CD4-positive, CD25-positive, alpha-beta regulatory T cell (primary cell): ENCODE results near the gene C2orf69. TPM values are rescaled to one million over a fixed set of nuclear protein-coding genes. Genes with fewer than 3 reads are reported as not detected.
A peak's percentile ranks its signal among the peaks of the same experiment; 100 is the strongest.
"Not testable (repeated sequence)": the region's sequence is repeated elsewhere in the genome, so short reads cannot be mapped to it uniquely, and the experiment has no call there.

ENCODE experiments used
- ATAC-seq, 2 donors: fragments of 150-1000 bp; cut with Tn5 transposase; one replicate each; pipeline ENCODE4 v1.10.0; 2021; ENCODE audit warnings: low read depth in 2 of 2, moderate number of reproducible peaks in 2 of 2, moderate library complexity in 1 of 2
- DNase-seq, 3 donors: peaks; one replicate each; pipeline versions ENCODE4 v3.0.0 to v3.0.0-alpha.2; 2012 to 2022; ENCODE audit warnings: mixed read lengths in 1 of 3
- H3K27ac ChIP-seq: one replicate; pipeline ENCODE4 v1.7.0; 2013; ENCODE audit warnings: mild to moderate bottlenecking, low read length; ENCODE audit not compliant: insufficient read depth, poor library complexity, severe bottlenecking
- H3K27me3 ChIP-seq: one replicate; pipeline ENCODE4 v1.7.0; 2013; ENCODE audit warnings: low read length; ENCODE audit not compliant: control insufficient read depth, insufficient read depth
- H3K36me3 ChIP-seq: one replicate; pipeline ENCODE4 v1.7.0; 2013; ENCODE audit warnings: mild to moderate bottlenecking, low read length, moderate library complexity; ENCODE audit not compliant: control insufficient read depth, insufficient read depth
- H3K4me1 ChIP-seq: 2 replicates; pipeline ENCODE4 v1.7.0; 2013; ENCODE audit warnings: mild to moderate bottlenecking, low read length; ENCODE audit not compliant: insufficient read depth, control insufficient read depth, poor library complexity, severe bottlenecking
- H3K4me3 ChIP-seq: one replicate; pipeline ENCODE4 v1.7.0; 2013; ENCODE audit warnings: low read depth, mild to moderate bottlenecking, low read length, moderate library complexity
- H3K9me3 ChIP-seq, 2 experiments: 1 replicate in 1 of 2; 2 replicates in 1 of 2; pipeline ENCODE4 v1.7.0; 2013; ENCODE audit warnings: low read length in 2 of 2, mild to moderate bottlenecking in 1 of 2, moderate library complexity in 1 of 2; ENCODE audit not compliant: control insufficient read depth in 2 of 2
- H3K27ac Mint-ChIP-seq, 3 donors: one replicate each; pipeline ENCODE4 v1.8.0; 2020 to 2022; ENCODE audit warnings: mild to moderate bottlenecking in 3 of 3, mixed read lengths in 3 of 3, moderate library complexity in 2 of 3
- H3K27me3 Mint-ChIP-seq: one replicate; pipeline ENCODE4 v1.8.0; 2022; ENCODE audit warnings: mild to moderate bottlenecking, mixed read lengths
- H3K36me3 Mint-ChIP-seq: one replicate; pipeline ENCODE4 v1.8.0; 2020; ENCODE audit warnings: mixed read lengths
- H3K4me1 Mint-ChIP-seq, 4 donors: one replicate each; pipeline ENCODE4 v1.8.0; 2020 to 2022; ENCODE audit warnings: mixed read lengths in 4 of 4, mild to moderate bottlenecking in 1 of 4
- H3K4me3 Mint-ChIP-seq, 4 donors: one replicate each; pipeline ENCODE4 v1.8.0; 2020 to 2022; ENCODE audit warnings: mild to moderate bottlenecking in 4 of 4, mixed read lengths in 4 of 4, moderate library complexity in 3 of 4
- H3K9me3 Mint-ChIP-seq, 7 donors: one replicate each; pipeline ENCODE4 v1.8.0; 2020 to 2022; ENCODE audit warnings: mixed read lengths in 7 of 7, mild to moderate bottlenecking in 3 of 7, moderate library complexity in 2 of 7
- polyA plus RNA-seq, 4 donors: library from polyadenylated mRNA; unstranded; fragments of 300-500 nt; fragmentation: Illumina TruSeq; gene quantifications; one replicate each; pipeline ENCODE4 v1.2.3, GENCODE V29; 2021
- total RNA-seq: library from RNA; stranded (reverse); gene quantifications from one replicate; pipeline ENCODE4 v1.2.3, GENCODE V29; 2022

Gene C2orf69
- total and polyA plus RNA-seq, 5 donors from 2014 or later = 12.4 to 17.2 (median 15.5) TPM

DNA sequence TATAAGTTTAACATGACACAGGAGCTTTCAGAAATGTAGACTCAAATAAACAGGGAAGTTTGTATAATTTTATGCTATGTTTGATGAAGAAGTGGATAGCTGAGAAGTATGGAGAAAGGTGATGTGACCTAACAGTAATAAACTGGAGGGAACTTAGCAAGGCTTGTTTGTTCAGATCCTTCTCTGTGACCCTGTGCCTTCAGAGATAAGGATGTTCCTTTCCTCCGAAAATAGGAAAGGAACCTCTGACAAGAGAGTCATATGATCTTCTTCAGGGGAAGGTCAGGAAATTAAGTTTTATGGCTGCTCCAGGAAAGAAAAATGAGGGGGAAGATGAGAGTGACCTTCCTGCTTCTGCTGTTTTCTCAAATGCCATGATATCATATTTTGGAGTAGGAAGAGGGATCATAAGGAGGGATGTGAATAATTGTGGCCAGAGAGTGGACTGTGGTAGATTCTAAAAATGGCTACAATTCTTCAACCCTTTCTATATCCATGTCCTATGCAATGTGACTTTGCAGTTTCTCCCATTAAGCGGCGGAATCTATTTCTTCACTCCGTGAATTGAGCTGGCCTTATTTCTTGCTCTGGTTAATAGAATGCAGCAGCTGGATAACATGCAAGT is 8.5 kb upstream of the C2orf69 start:
- H3K9me3 Mint-ChIP-seq = peaks cover 0 to 2% (median 0%) of the 10 kb centered on the region in 7 donors
- Histone ChIP-seq H3K27me3 (peaks cover 8% of the 10 kb centered on the region), H3K9me3 (no peaks in the 10 kb centered on the region), H3K36me3 (no peaks in the 10 kb centered on the region), H3K4me3 (no peak overlapping the region), H3K27ac (no peak overlapping the region), H3K4me1 (no peaks in the 10 kb centered on the region)
- DNase-seq (no peak), ATAC-seq (no peak)
- no peaks in the 10 kb centered on the region for H3K36me3 Mint-ChIP-seq
- H3K4me3 Mint-ChIP-seq = no peak overlapping the region
- H3K27me3 Mint-ChIP-seq = peaks cover 16% of the 10 kb centered on the region
- no peaks in the 10 kb centered on the region for H3K4me1 Mint-ChIP-seq
- H3K27ac Mint-ChIP-seq = no peak overlapping the region

DNA sequence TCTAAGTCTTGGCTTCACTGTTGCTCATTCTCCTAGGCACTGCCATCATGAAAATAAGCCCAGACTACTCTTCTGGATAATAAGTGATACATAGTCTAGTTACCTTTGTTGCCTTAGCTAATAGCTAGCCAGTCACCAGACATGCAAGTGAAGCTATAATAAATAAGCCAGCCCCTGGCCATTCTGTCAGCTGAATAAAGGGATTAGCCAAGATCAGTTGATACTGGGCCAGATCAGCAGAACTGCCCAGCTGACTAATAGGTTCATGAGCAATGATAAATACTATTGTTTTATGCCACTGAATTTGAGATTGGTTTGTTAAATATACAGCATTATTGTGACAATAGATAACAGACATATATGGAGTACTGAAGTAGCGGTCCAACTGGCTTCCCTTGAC is 8.0 kb upstream of the C2orf69 start:
- DNase-seq = no peak
- H3K4me1 Mint-ChIP-seq = no peaks in the 10 kb centered on the region
- no peak overlapping the region for H3K4me3 Mint-ChIP-seq
- Histone ChIP-seq H3K4me1 (no peaks in the 10 kb centered on the region), H3K27me3 (peaks cover 8% of the 10 kb centered on the region), H3K4me3 (no peak overlapping the region), H3K27ac (no peak overlapping the region), H3K36me3 (no peaks in the 10 kb centered on the region), H3K9me3 (no peaks in the 10 kb centered on the region)
- H3K27me3 Mint-ChIP-seq = peaks cover 16% of the 10 kb centered on the region
- ATAC-seq = no peak
- peaks cover 0 to 2% (median 0%) of the 10 kb centered on the region in 7 donors for H3K9me3 Mint-ChIP-seq
- no peak overlapping the region for H3K27ac Mint-ChIP-seq
- no peaks in the 10 kb centered on the region for H3K36me3 Mint-ChIP-seq

DNA sequence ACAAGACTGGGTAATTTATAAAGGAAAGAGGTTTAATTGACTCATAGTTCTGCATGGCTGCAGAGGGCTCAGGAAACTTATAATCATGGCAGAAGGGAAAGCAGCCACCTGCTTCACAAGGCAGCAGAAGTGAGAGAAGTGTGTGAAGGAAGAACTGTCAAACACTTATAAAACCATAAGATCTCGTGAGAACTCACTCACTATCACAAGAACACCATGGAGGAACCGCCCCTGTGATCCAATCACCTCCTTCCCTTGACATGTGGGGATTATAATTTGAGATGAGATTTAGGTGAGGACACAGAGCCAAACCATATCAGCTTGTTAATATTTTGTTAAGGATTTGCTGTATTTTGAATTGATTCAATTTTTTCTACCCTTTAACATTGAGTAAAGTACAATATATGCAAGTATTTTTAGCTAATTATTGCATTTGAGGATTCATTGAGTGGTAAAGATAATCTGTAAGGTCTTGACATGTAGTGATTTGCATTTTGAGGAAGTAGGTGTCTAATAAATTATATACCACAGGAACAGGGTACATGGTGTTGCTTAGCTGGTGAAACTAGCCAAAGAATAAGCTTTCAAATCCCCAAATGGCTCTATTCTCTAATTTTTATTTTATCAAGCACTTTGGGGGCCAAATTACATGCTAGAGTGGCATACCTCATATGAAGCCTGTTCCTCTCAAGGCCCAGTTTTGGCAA is 3.9 kb upstream of the C2orf69 start:
- DNase-seq (no peak), ATAC-seq (no peak)
- Histone ChIP-seq H3K4me1 (peaks cover 6% of the 10 kb centered on the region), H3K4me3 (no peak overlapping the region), H3K27me3 (peaks cover 7% of the 10 kb centered on the region), H3K9me3 (no peaks in the 10 kb centered on the region), H3K27ac (no peak overlapping the region), H3K36me3 (no peaks in the 10 kb centered on the region)
- H3K9me3 Mint-ChIP-seq = no peaks in the 10 kb centered on the region
- H3K36me3 Mint-ChIP-seq = no peaks in the 10 kb centered on the region
- H3K27me3 Mint-ChIP-seq = peaks cover 5% of the 10 kb centered on the region
- no peak overlapping the region for H3K27ac Mint-ChIP-seq
- H3K4me1 Mint-ChIP-seq = peaks cover 5 to 16% (median 10%) of the 10 kb centered on the region in 4 donors
- no peak overlapping the region for H3K4me3 Mint-ChIP-seq

DNA sequence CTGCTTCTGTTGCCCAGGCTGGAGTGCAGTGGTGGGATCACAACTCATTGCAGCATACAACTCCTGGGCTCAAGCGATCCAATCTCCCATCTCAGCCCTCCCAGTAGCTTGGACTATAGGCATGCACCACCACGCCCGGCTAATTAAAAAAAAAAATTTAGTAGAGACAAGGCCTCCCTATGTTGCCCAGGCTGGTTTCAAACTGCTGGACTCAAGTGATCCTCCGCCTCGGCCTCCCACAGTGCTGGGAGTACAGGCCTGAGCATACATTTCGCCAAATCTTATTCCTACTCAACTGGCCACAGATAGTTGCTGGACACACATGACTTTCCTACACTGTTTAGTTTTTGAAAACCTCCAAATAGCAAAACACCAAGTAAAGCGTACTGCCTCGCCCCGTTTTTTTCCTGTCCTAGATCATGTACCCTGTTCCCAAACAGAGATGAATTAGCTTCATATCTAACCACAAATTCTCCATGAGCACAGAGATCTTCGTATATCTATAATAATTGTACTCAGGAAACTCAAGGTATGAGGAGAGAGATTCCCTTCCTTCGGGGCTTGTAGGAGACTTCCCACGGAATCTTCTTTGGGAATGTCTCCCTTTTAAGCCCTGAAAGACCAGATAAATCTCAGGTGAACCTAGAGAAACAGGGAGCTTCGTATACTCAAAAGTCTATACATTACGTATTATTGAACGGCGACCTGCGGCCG is 598 bp upstream of the C2orf69 start:
- Mint-ChIP-seq H3K4me1 (peaks cover 22 to 39% (median 30%) of the 10 kb centered on the region in 4 donors), H3K4me3 (peak overlapping the region; percentile 92 to 99 (median 97)), H3K27ac (peak overlapping the region; percentile 92 to 99 (median 97)), H3K36me3 (no peaks in the 10 kb centered on the region), H3K9me3 (no peaks in the 10 kb centered on the region), H3K27me3 (no peaks in the 10 kb centered on the region)
- Histone ChIP-seq H3K27me3 (peaks cover 2% of the 10 kb centered on the region), H3K36me3 (no peaks in the 10 kb centered on the region), H3K27ac (peak overlapping the region; percentile 86), H3K4me3 (peak overlapping the region; percentile 82), H3K4me1 (peaks cover 24% of the 10 kb centered on the region), H3K9me3 (no peaks in the 10 kb centered on the region)
- DNase-seq (no peak), ATAC-seq (no peak)

DNA sequence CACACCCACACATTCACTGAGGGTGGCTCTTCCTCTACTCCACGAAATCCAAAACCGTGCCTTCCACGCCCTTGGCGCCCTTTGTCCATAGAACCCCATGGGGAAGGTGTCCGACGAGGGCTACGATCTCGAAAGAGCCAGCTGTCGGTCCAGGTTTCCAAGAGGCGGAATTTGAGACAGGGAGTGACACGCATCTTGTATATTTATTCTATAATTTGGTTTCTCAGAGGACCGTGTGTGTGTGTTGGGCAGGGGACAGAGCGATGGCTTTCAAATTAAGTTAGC is 726 bp downstream of the C2orf69 start:
- Mint-ChIP-seq H3K4me1 (peaks cover 22 to 48% (median 36%) of the 10 kb centered on the region in 4 donors), H3K27me3 (no peaks in the 10 kb centered on the region), H3K27ac (peak overlapping the region; percentile 91 to 97 (median 92)), H3K4me3 (peak overlapping the region; percentile 92 to 99 (median 97)), H3K36me3 (peaks cover 12% of the 10 kb centered on the region), H3K9me3 (peaks cover 0 to 5% (median 0%) of the 10 kb centered on the region in 7 donors)
- Histone ChIP-seq H3K9me3 (peaks cover 0 to 4% of the 10 kb centered on the region in 2 experiments), H3K36me3 (peaks cover 10% of the 10 kb centered on the region), H3K27me3 (no peaks in the 10 kb centered on the region), H3K4me3 (peak overlapping the region; percentile 82), H3K27ac (peak overlapping the region; percentile 86), H3K4me1 (peaks cover 24% of the 10 kb centered on the region)
- DNase-seq (no peak), ATAC-seq (no peak)

DNA sequence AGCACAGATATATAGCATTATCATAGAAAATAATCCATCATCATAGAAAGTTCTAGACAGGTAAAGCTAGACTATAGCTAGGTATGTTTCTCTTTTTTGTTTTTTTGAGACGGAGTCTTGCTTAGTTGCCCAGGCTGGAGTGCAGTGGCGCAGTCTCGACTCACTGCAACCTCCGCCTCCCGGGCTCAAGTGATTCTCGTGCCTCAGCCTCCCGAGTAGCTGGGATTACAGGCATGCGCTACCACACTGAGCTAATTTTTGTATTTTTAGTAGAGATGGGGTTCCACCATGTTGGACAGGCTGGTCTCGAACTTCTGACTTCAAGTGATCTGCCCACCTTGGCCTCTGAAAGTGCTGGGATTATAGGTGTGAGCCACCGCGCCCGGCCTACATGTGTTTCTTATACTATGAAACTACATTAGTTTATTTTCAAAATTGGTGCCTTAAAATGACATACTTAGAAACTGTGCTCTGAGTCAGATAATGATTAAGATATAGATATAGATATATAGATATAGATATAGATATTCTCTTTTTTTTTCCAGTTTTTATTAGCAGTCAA is 1.5 kb downstream of the C2orf69 start:
- Mint-ChIP-seq H3K4me3 (peak overlapping the region; percentile 92 to 99 (median 97)), H3K36me3 (peaks cover 20% of the 10 kb centered on the region), H3K4me1 (peaks cover 26 to 51% (median 36%) of the 10 kb centered on the region in 4 donors), H3K9me3 (peaks cover 0 to 12% (median 0%) of the 10 kb centered on the region in 7 donors), H3K27ac (peak overlapping the region in 2 of 3 donors; percentile 51 to 92)
- Histone ChIP-seq H3K36me3 (peaks cover 13% of the 10 kb centered on the region), H3K4me3 (peak overlapping the region; percentile 82), H3K4me1 (peaks cover 24% of the 10 kb centered on the region), H3K27ac (peak overlapping the region; percentile 23)
- DNase-seq, ATAC-seq, H3K27me3 Mint-ChIP-seq, H3K9me3 ChIP-seq, H3K27me3 ChIP-seq: not testable (repeated sequence)

DNA sequence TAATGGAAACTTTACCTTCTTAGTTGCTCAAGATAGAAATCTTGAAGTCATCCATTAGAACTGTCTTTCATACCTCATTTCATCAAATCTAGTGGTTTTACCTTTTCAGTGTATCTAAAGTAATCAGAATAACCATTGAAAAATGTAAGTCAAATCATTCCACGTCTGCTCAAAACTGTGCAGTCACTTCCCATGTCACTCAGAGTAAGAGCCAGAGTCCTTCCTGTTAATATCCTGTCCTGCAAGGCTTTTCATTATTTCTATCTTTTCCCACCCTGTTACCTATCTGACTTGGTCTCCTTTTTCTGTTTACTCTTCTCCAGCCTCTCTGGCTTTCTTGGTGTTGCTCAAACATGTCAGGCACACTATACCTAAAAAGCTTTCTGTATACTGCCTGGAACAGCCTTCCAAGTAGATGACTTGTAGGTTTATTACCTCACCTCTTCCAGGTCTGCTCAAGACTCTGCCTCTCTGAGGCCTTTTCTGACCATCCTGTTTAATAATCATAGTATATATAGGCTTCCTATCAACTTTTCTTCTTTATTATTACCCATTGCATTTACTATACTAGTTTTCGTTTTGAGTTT is 3.4 kb downstream of the C2orf69 start:
- DNase-seq = no peak
- H3K4me1 ChIP-seq = peaks cover 24% of the 10 kb centered on the region
- H3K36me3 ChIP-seq = peaks cover 19% of the 10 kb centered on the region
- H3K27me3 Mint-ChIP-seq = no peaks in the 10 kb centered on the region
- peak overlapping the region; percentile 53 for H3K4me3 ChIP-seq
- H3K9me3 Mint-ChIP-seq = peaks cover 0 to 12% (median 0%) of the 10 kb centered on the region in 7 donors
- peaks cover 29% of the 10 kb centered on the region for H3K36me3 Mint-ChIP-seq
- peaks cover 29 to 58% (median 38%) of the 10 kb centered on the region in 4 donors for H3K4me1 Mint-ChIP-seq
- H3K27ac ChIP-seq = peak overlapping the region; percentile 25
- H3K27ac Mint-ChIP-seq = peak overlapping the region; percentile 21 to 67 (median 33)
- H3K9me3 ChIP-seq = peaks cover 0 to 8% of the 10 kb centered on the region in 2 experiments
- peak overlapping the region; percentile 42 to 83 (median 56) for H3K4me3 Mint-ChIP-seq
- no peaks in the 10 kb centered on the region for H3K27me3 ChIP-seq
- no peak for ATAC-seq
